GM19395 (cell line): ENCODE results near the gene ANTXRL.
"Not testable (repeated sequence)": the region's sequence is repeated elsewhere in the genome, so short reads cannot be mapped to it uniquely, and the experiment has no call there.

Experiments used
- ATAC-seq: cut with Tn5 transposase; IDR thresholded peaks from one replicate; pipeline ENCODE4 v1.9.1; 2021; ENCODE audit warnings: mild to moderate bottlenecking, moderate library complexity; ENCODE audit not compliant: unreplicated experiment

Gene ANTXRL

GRCh38 chr10:46326971-46327370 is 40.2 kb downstream of the ANTXRL start:
- no peak for ATAC-seq

GRCh38 chr10:46327685-46328084 is 40.9 kb downstream of the ANTXRL start:
- ATAC-seq: no peak

DNA sequence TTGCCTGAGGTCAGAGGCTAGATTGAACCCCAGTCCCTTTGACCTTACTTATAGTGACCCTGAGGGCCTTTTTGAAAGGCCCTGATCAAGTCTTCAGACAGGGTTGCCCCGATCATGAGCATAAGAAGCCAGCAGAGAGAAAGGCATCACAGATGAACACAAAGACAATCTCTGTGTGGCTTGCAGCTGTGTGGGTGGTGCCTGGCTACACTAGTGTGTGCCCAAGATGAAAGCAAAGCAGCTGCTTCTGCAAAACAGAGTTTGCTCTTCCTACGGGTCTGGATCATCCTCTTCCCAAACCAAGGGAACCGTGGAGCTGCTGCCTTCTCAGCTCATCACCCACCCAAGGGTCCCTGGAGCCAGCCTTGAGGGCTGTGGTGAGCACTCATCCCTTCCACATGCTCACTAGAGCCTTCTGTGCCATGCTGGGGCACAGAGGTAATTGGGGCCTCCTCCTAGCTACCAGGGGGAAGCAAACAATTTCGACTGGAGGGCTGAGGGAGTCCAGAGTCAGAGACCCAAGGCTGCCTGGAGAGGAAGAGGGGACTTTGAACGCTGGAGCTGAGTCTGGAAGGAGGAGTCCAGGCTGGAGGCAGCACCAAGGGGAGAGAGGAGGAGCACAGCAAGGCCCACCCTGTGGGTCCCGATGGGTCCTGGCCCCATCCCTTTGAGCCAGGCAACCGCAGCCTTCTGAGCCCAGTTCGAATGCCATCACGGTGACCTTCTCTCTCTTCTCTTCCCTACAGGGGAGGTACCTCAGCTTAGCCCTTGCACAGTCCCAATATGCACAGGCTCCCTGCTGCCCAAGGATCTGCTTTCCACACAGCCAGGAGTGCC is 42.3 kb downstream of the ANTXRL start:
- ATAC-seq: no peak

DNA sequence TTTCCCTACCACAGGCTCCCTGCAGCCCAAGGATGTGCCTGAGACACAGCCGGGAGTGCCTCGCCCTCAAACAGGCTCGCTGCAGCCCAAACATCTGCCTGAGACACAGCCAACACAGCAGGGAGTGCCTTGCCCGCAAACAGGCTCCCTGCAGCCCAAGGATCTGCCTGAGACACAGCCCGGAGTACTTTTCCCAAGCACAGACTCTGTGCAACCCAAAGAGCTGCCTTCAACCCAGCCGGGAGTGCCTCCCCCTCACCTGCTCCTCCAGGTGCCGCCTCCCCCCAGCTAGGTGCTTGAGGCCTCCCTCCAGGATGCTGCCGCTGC is 42.9 kb downstream of the ANTXRL start:
- no peak for ATAC-seq

DNA sequence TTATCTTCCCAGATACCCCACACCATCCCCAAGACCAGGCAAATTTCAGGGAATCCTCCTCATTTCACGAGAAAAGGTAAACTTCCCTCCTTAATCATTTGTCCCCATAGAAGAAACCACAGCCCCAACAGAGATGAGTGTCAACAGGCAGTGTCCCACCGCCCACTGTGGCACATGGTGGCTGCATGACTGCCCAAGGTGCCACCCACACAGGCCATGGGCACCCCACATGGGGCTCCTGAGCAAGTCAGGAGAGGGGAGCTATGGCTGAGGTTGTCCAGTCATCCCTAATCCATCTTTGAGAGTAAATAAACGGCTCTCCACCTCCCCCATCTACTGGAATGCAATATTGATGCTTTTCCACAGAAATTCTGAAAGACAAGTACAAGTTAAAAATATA is 44.1 kb downstream of the ANTXRL start:
- no peak for ATAC-seq

DNA sequence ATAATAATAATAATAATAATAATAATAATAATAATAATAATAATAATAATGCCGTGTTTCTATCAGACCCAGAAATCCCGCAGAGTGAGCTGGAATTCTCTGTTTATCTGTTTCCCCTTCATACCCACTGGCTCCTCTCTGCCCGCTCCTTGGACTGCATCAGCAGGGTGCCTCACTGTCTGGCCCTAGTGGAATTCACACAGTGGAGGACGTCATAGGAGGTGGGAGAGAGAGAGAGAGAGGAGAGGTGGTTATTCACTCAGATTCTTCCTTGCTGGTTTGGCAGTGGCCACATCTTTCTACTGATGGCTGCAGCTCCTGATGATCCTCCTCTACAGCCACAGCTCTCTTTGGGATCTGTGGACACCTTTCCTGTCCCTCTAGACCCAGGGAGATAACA is 78.7 kb downstream of the ANTXRL start:
- not testable (repeated sequence) for ATAC-seq

GRCh38 chr10:46367209-46367608 is 80.4 kb downstream of the ANTXRL start:
- not testable (repeated sequence) for ATAC-seq

DNA sequence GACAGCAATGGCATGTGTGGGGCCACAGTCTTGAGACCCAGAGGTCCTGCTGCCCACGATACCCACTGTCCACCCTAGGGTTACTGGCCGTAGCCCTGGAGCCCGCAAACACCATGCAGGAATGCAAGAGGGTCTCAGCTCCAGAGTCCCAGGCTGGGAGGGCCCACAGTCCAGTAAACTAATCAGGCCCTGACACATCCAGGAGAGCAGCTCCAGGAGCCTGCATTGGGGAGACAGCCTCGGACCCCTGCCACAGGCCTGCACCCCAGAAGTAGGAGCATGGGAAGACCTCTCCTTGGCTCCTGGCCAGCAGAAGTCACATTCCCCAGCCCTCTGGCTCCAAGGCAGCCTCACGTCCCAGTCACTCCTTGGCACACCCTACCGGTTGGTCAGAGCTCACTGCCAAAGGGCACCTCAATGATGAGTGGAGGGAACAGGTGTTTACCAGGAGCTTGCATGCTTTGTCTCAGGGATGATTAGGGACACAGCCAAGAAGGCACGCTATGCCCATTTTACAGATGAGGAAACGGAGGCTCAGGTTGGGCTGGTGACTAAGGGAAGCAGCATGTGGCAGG is 81.0 kb downstream of the ANTXRL start:
- not testable (repeated sequence) for ATAC-seq

GRCh38 chr10:46368956-46369355 is 82.2 kb downstream of the ANTXRL start:
- not testable (repeated sequence) for ATAC-seq

DNA sequence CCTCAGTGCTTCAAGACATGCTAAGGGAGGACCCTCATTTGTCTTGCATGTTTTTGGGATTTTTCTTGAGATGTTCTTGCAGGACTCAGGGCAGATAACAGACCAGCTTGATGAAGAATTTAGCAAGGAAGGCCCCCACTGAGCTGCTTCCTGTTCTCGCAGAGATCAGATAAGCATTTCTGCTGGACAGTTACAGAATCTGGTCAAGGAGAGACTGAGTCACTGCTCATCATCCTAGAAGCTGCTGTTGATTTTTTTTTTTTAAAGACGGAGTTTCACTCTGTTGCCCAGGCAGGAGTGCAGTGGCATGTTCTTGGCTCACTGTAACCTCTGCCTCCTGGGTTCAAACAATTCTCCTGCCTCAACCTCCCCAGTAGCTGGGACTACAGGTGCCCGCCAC is 87.6 kb downstream of the ANTXRL start:
- not testable (repeated sequence) for ATAC-seq

GRCh38 chr10:46375406-46375805 is 88.6 kb downstream of the ANTXRL start, which contains the start of gene ANXA8L1:
ANXA8L1 (plus strand) TSS chr10:46375776; CDS start chr10:46375852, 76 bp downstream.
- ATAC-seq: not testable (repeated sequence)

GRCh38 chr10:46377022-46377421 is 90.2 kb downstream of the ANTXRL start:
- ATAC-seq: not testable (repeated sequence)

GRCh38 chr10:46377651-46378050 is 90.9 kb downstream of the ANTXRL start:
- ATAC-seq: not testable (repeated sequence)

DNA sequence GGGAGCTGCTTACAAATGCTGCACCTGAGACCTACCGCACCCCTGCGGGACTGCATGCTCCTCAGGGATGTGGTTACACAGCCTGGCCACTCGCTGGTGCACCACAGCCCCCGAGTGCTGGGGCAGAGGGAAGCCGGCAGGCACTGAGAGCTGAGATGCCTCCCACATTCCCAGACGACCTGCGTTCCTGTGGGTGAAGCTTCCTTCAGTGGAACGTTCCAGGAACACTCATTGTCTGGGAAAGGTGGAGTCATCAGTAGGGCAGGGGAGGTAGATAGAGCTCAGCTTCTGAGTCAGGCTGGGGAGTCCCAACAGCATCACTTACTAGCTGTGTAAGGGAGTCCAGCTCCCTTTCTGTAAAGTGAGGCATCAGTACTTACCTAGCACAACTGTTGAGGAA is 91.3 kb downstream of the ANTXRL start:
- not testable (repeated sequence) for ATAC-seq

DNA sequence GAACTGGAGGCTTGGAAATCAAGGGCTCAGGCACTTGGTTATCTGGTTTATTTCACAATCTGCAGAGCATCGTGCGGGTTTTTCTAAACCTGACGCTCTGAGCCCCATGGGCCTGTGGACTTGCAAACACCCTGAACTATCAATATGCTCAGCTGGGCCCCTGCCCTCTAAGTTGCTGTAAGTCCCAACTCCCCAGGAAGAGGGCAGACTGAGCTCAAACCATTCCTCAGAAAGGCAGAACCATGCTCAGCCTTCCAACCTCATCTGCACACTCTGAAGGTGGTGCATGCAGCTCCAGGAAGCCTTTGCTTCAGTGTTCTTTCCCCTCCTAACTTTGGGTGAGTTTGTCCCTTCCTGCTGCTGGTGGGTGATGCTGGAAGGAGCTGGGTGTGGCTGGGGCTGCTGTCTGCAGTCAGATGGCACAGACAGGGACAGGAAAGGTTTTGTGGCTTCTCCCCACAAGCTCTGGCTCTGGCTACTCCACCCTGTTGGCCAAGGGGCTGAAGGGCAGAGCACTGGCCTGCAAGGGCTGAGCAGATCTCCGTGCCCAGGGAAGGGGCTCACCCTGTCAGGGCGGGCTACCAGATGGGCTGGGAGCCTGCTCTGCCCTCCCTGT is 92.5 kb downstream of the ANTXRL start:
- ATAC-seq: not testable (repeated sequence)
